Trophoblast cell (in vitro differentiated cells and primary cell): ENCODE results near the gene PRDM10.
A peak's percentile ranks its signal among the peaks of the same experiment; 100 is the strongest.

Source experiments
- DNase-seq, 2 donors: peaks; one replicate each; pipeline ENCODE4 v3.0.0-alpha.2; 2016
- H2AFZ ChIP-seq: 2 replicates; pipeline ENCODE4 v1.6.1; 2013; ENCODE audit warnings: low read length, moderate library complexity, mild to moderate bottlenecking; ENCODE audit not compliant: insufficient read depth, poor library complexity
- H2AK5ac ChIP-seq: 2 replicates; pipeline ENCODE4 v1.6.1; 2013; ENCODE audit warnings: mild to moderate bottlenecking, low read length
- H2BK120ac ChIP-seq: 2 replicates; pipeline ENCODE4 v1.6.1; 2013; ENCODE audit warnings: low read length, mild to moderate bottlenecking, moderate library complexity; ENCODE audit not compliant: insufficient read depth, poor library complexity
- H2BK12ac ChIP-seq: 2 replicates; pipeline ENCODE4 v1.6.1; 2013; ENCODE audit warnings: mild to moderate bottlenecking, low read length, moderate library complexity
- H2BK5ac ChIP-seq: 2 replicates; pipeline ENCODE4 v1.6.1; 2013; ENCODE audit warnings: low read length, low read depth, moderate library complexity, mild to moderate bottlenecking; ENCODE audit not compliant: poor library complexity
- H3K14ac ChIP-seq: 2 replicates; pipeline ENCODE4 v1.6.1; 2013; ENCODE audit warnings: mild to moderate bottlenecking, low read length
- H3K18ac ChIP-seq: 2 replicates; pipeline ENCODE4 v1.6.1; 2013; ENCODE audit warnings: mild to moderate bottlenecking, low read length
- H3K23ac ChIP-seq: 2 replicates; pipeline ENCODE4 v1.6.1; 2013; ENCODE audit warnings: low read length
- H3K27ac ChIP-seq: 2 replicates; pipeline ENCODE4 v1.5.1; 2013; ENCODE audit warnings: low read depth, mild to moderate bottlenecking, inconsistent platforms, low read length, moderate library complexity
- H3K27me3 ChIP-seq: 2 replicates; pipeline ENCODE4 v1.6.1; 2013; ENCODE audit warnings: inconsistent platforms, mild to moderate bottlenecking, low read length, moderate library complexity; ENCODE audit not compliant: insufficient read depth
- H3K36me3 ChIP-seq, 2 experiments: 1 replicate in 1 of 2; 2 replicates in 1 of 2; pipeline ENCODE4 v1.6.1; 2013; ENCODE audit warnings: low read length in 2 of 2, mild to moderate bottlenecking in 2 of 2, moderate library complexity in 1 of 2; ENCODE audit not compliant: insufficient read depth in 2 of 2, control insufficient read depth in 1 of 2
- H3K4ac ChIP-seq: 2 replicates; pipeline ENCODE4 v1.6.1; 2013; ENCODE audit warnings: low read depth, mild to moderate bottlenecking, low read length, moderate library complexity
- H3K4me1 ChIP-seq, 2 experiments: 1 replicate in 1 of 2; 2 replicates in 1 of 2; pipeline ENCODE4 v1.6.1; 2013; ENCODE audit warnings: low read length in 2 of 2, mild to moderate bottlenecking in 2 of 2, moderate library complexity in 1 of 2; ENCODE audit not compliant: insufficient read depth in 2 of 2, control insufficient read depth in 1 of 2
- H3K4me2 ChIP-seq: 2 replicates; pipeline ENCODE4 v1.6.1; 2013; ENCODE audit warnings: inconsistent platforms, mild to moderate bottlenecking, low read length, moderate library complexity
- H3K4me3 ChIP-seq: 2 replicates; pipeline ENCODE4 v1.5.1; 2013; ENCODE audit warnings: mild to moderate bottlenecking, low read depth, low read length, inconsistent platforms
- H3K79me1 ChIP-seq: one replicate; pipeline ENCODE4 v1.6.1; 2013; ENCODE audit warnings: low read length
- H3K79me2 ChIP-seq: 2 replicates; pipeline ENCODE4 v1.6.1; 2013; ENCODE audit warnings: low read length, mild to moderate bottlenecking; ENCODE audit not compliant: control insufficient read depth, insufficient read depth, poor library complexity
- H3K9ac ChIP-seq: 2 replicates; pipeline ENCODE4 v1.6.1; 2013; ENCODE audit warnings: mild to moderate bottlenecking, low read length
- H3K9me3 ChIP-seq: 2 replicates; pipeline ENCODE4 v1.6.1; 2013; ENCODE audit warnings: low read depth, mild to moderate bottlenecking, control low read depth, inconsistent platforms, low read length; ENCODE audit not compliant: insufficient read depth
- H4K12ac ChIP-seq: 2 replicates; pipeline ENCODE4 v1.6.1; 2013; ENCODE audit warnings: low read depth, mild to moderate bottlenecking, low read length, moderate library complexity
- H4K8ac ChIP-seq: 2 replicates; pipeline ENCODE4 v1.6.1; 2013; ENCODE audit warnings: low read depth, mild to moderate bottlenecking, low read length, moderate library complexity
- H4K91ac ChIP-seq: one replicate; pipeline ENCODE4 v1.6.1; 2013; ENCODE audit warnings: low read depth, mild to moderate bottlenecking, low read length, moderate library complexity
- WGBS: extraction: QIAGEN DNeasy Blood & Tissue Kit; methylation state at CpG from one replicate; pipeline ENCODE4 v1.1.7; 2013; ENCODE audit warnings: missing lambda C conversion rate; ENCODE audit not compliant: insufficient read length, insufficient coverage; ENCODE audit errors: extremely low coverage; 5-methylcytosine and 5-hydroxymethylcytosine counted together

Gene PRDM10

GRCh38 chr11:129864811-129865210 lies 137.8 kb downstream of the PRDM10 start:
- H3K14ac ChIP-seq: no peak overlapping the region
- H4K12ac ChIP-seq: no peak overlapping the region
- H3K9ac ChIP-seq: no peak overlapping the region
- H3K4ac ChIP-seq: no peak overlapping the region
- no peak overlapping the region for H2AK5ac ChIP-seq
- peaks cover 7% of the 10 kb centered on the region for H3K79me1 ChIP-seq
- H2BK120ac ChIP-seq: no peak overlapping the region
- no peak overlapping the region for H2AFZ ChIP-seq
- H3K23ac ChIP-seq: no peak overlapping the region
- H3K27ac ChIP-seq: no peak overlapping the region
- no peak overlapping the region for H3K4me3 ChIP-seq
- H3K18ac ChIP-seq: no peak overlapping the region
- H2BK5ac ChIP-seq: no peak overlapping the region
- H2BK12ac ChIP-seq: no peak overlapping the region
- no peak overlapping the region for H4K8ac ChIP-seq
- peaks cover 5 to 9% of the 10 kb centered on the region in 2 experiments for H3K4me1 ChIP-seq
- H4K91ac ChIP-seq: no peak overlapping the region
- peak; percentile 34 to 49 for DNase-seq
- no peak overlapping the region for H3K4me2 ChIP-seq
- H3K27me3 ChIP-seq: no peaks in the 10 kb centered on the region
- peaks cover 4% of the 10 kb centered on the region for H3K9me3 ChIP-seq
- H3K36me3 ChIP-seq: peaks cover 36 to 52% of the 10 kb centered on the region in 2 experiments
- no CpG with 5 or more reads among the region's 5 CpGs for WGBS
- peaks cover 2% of the 10 kb centered on the region for H3K79me2 ChIP-seq

- peaks cover 7% of the 10 kb centered on the region for H3K79me1 ChIP-seq
- peak; percentile 97 to 98 for DNase-seq
- H2BK5ac ChIP-seq: peak overlapping the region; percentile 94
- WGBS: no CpG with 5 or more reads among the region's 16 CpGs
- peak overlapping the region; percentile 66 for H2AFZ ChIP-seq
- H4K91ac ChIP-seq: peak overlapping the region; percentile 93
- H3K4me1 ChIP-seq: peaks cover 5 to 9% of the 10 kb centered on the region in 2 experiments
- H3K4me2 ChIP-seq: peak overlapping the region; percentile 46
- peak overlapping the region; percentile 94 for H2AK5ac ChIP-seq
- H3K4me3 ChIP-seq: no peak overlapping the region
- no peaks in the 10 kb centered on the region for H3K27me3 ChIP-seq
- peak overlapping the region; percentile 96 for H2BK12ac ChIP-seq
- H3K4ac ChIP-seq: peak overlapping the region; percentile 57
- peaks cover 24 to 40% of the 10 kb centered on the region in 2 experiments for H3K36me3 ChIP-seq
- no peak overlapping the region for H3K9ac ChIP-seq
- peak overlapping the region; percentile 80 for H3K27ac ChIP-seq
- H3K79me2 ChIP-seq: peaks cover 2% of the 10 kb centered on the region
- peak overlapping the region; percentile 94 for H2BK120ac ChIP-seq
- H3K14ac ChIP-seq: peak overlapping the region; percentile 97
- no peak overlapping the region for H3K23ac ChIP-seq
- peak overlapping the region; percentile 84 for H4K8ac ChIP-seq
- H3K18ac ChIP-seq: peak overlapping the region; percentile 83
- H3K9me3 ChIP-seq: peaks cover 4% of the 10 kb centered on the region
- H4K12ac ChIP-seq: no peak overlapping the region
Observed at GRCh38 chr11:129861702-129862522, 140.7 kb downstream of the PRDM10 start.

DNA sequence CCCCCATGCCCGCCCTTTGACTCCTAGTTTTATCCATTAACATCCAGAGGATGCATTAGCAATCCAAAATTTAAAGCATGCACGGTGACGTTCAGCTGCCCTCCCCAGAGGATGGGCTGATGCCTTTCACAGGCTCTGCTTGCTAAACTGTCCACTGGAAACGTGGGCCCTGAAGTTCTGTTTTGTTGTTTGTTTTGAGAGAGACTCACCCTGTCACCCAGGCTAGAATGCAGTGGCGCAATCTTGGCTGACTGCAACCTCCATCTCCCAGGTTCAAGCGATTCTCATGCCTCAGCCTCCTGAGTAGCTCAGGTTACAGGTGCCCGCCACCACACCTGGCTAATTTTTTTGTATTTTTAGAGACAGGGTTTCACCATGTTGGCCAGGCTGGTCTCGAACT lies 146.6 kb downstream of the PRDM10 start:
- Histone ChIP-seq H3K9me3 (no peaks in the 10 kb centered on the region), H2AFZ (no peak overlapping the region), H3K9ac (no peak overlapping the region), H2BK120ac (no peak overlapping the region), H4K8ac (no peak overlapping the region), H3K4me1 (no peaks in the 10 kb centered on the region), H2BK12ac (no peak overlapping the region), H3K14ac (no peak overlapping the region), H2BK5ac (no peak overlapping the region), H3K18ac (no peak overlapping the region), H3K79me2 (no peaks in the 10 kb centered on the region), H4K12ac (no peak overlapping the region), H3K4ac (no peak overlapping the region), H3K27me3 (no peaks in the 10 kb centered on the region), H4K91ac (no peak overlapping the region), H3K4me2 (no peak overlapping the region), H3K79me1 (no peaks in the 10 kb centered on the region), H3K4me3 (no peak overlapping the region), H2AK5ac (no peak overlapping the region), H3K27ac (no peak overlapping the region), H3K23ac (no peak overlapping the region), H3K36me3 (peaks cover 0 to 5% of the 10 kb centered on the region in 2 experiments)
- WGBS: no CpG with 5 or more reads among the region's 8 CpGs
- peak; percentile 56 to 85 for DNase-seq

GRCh38 chr11:129855086-129855485 lies 147.5 kb downstream of the PRDM10 start:
- H3K14ac ChIP-seq: no peak overlapping the region
- DNase-seq: no peak
- H3K79me2 ChIP-seq: no peaks in the 10 kb centered on the region
- H3K9me3 ChIP-seq: peaks cover 2% of the 10 kb centered on the region
- H2AFZ ChIP-seq: no peak overlapping the region
- peaks cover 0 to 2% of the 10 kb centered on the region in 2 experiments for H3K36me3 ChIP-seq
- H3K23ac ChIP-seq: no peak overlapping the region
- H4K8ac ChIP-seq: no peak overlapping the region
- H2BK12ac ChIP-seq: no peak overlapping the region
- H3K27ac ChIP-seq: no peak overlapping the region
- no peaks in the 10 kb centered on the region for H3K79me1 ChIP-seq
- no peak overlapping the region for H3K18ac ChIP-seq
- H4K91ac ChIP-seq: no peak overlapping the region
- H2BK120ac ChIP-seq: no peak overlapping the region
- no peak overlapping the region for H3K4me3 ChIP-seq
- no CpG with 5 or more reads among the region's 11 CpGs for whole genome bisulfite sequencing
- H3K4ac ChIP-seq: no peak overlapping the region
- no peak overlapping the region for H2BK5ac ChIP-seq
- no peak overlapping the region for H3K9ac ChIP-seq
- H3K4me1 ChIP-seq: no peaks in the 10 kb centered on the region
- no peak overlapping the region for H4K12ac ChIP-seq
- no peaks in the 10 kb centered on the region for H3K27me3 ChIP-seq
- H3K4me2 ChIP-seq: no peak overlapping the region
- no peak overlapping the region for H2AK5ac ChIP-seq
